GM19452 (cell line): Measurements from ENCODE around the gene MCC.

ENCODE experiments used
- ATAC-seq: cut with Tn5 transposase; IDR thresholded peaks from one replicate; pipeline ENCODE4 v1.9.1; 2021; ENCODE audit not compliant: unreplicated experiment

MCC gene

GRCh38 chr5:113183694-113184093 is 304.6 kb downstream of the MCC start:
- no peak for ATAC-seq

GRCh38 chr5:113182658-113183344 is 305.5 kb downstream of the MCC start:
- ATAC-seq = no peak

- no peak for ATAC-seq
Observed at GRCh38 chr5:113181853-113182490, 306.3 kb downstream of the MCC start.

DNA sequence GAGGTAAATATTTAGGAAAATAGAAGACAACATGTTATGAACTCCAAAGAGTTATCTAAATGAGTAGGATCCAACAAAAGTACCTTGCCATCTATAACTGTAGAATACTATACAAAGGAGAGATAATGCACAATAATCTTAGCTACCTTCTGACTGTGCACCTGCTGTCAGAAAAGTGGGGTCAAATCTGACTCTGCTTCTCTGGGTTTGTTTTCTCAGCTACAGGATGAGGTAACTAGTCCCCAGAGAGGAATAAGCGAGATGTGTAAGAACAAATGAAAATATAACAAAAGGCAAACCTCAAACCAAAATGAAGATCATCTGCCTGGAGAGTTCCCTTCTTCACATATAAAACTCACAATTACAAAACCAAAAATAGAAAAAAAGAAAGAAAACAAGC is 306.8 kb downstream of the MCC start:
- no peak for ATAC-seq

DNA sequence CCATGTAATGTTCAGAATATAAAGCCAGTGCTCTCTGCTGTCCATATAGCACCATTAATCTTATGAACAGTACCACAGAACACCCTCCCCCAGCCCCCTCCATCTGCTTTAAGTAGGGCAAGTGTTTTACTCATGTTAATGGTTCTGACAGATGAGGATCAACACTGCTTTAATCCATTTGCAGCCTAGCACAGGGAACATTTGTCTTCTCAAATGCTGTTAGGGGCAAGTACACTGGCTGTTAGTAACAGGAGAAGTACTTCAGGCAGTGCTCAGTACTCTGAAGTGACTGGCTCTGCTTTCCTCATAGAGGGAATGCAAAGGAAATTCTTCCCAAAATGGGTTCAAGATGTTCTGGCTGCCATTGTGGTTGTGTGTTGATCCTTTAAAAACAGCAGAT is 309.1 kb downstream of the MCC start:
- no peak for ATAC-seq

GRCh38 chr5:113178073-113178779 is 310.0 kb downstream of the MCC start:
- ATAC-seq = no peak

DNA sequence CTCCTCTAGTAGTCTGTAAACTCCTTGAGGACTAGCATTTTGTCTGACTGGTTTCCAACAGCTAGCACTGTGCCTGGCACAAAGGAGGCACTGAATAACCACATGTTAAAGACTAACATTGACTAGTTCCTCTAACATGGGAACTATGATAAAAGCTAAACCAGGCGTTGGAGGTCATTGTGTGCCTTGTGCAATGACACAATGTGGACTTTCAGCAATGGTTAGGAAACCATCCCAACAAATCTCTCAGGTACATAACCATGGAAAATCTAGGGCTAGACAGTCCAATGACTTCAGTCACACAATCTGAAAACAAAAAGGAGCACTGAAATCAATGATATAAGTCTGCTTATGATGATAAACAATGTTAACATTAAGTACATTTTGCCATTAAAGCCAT is 311.0 kb downstream of the MCC start:
- ATAC-seq = no peak

- ATAC-seq = no peak
Observed at GRCh38 chr5:113176734-113177133, 311.5 kb downstream of the MCC start.

DNA sequence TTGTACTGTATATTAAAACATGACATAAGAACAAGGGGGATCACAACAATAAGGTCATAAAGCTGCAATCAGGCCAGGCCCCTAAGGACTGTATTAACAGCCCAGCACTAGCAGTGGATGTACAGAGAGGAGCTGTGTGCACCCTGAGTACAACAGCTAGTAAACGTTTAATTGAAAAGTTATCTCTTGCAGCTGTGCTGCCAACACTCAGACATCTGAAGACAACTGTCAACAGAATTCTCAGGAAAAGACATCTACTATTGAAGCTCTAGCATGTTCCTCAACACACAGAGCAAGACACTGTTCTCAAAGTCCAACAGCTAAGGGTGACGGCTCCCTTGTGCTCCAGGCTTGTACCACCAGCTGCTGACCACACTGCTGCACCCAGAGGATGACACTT is 312.1 kb downstream of the MCC start:
- no peak for ATAC-seq

- peak; percentile 74 for ATAC-seq
Observed at GRCh38 chr5:113172231-113172826, 315.9 kb downstream of the MCC start.

GRCh38 chr5:113171520-113171919 is 316.7 kb downstream of the MCC start:
- no peak for ATAC-seq

- no peak for ATAC-seq
Observed at GRCh38 chr5:113170707-113171106, 317.5 kb downstream of the MCC start.

DNA sequence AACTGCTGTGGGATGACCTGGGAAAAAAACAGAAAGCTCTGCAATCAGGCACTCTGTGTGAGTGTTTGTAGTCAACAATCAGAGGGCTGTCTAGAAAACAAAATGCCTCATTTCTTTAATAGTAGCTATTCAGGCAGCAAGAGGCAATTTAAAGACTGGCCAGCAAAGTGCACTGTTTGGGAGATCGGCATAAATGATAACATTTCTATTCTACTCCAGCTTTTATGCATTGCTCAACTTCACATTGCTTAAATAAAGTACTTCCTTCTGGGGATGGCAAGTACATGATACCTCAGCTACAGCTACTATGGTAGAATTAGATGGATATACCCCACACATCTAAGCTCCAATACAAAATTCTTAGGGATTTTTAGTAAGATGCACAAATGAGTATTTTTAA is 318.5 kb downstream of the MCC start:
- no peak for ATAC-seq

- no peak for ATAC-seq
Observed at GRCh38 chr5:113167985-113168384, 320.3 kb downstream of the MCC start.

GRCh38 chr5:113166852-113167366 is 321.3 kb downstream of the MCC start:
- ATAC-seq = no peak

DNA sequence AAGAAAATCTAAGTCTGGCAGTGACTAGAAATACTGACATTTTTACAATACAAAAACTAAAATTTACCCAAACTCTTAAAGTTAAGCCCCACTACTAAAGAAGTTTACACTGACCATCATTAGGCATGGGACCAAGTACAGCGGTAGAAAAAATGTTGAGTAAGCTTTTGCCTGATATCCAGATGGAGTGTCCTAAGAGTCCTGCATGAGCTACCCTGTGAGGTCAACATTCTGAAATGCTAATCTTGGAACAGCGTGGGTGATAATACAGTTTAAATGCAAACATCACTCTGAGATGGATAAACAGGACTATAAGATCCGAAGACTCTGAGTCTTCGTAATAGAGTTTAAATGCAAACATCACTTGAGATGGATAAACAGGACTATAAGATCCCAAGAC is 322.0 kb downstream of the MCC start:
- ATAC-seq = no peak

- no peak for ATAC-seq
Observed at GRCh38 chr5:113164021-113164420, 324.2 kb downstream of the MCC start.

DNA sequence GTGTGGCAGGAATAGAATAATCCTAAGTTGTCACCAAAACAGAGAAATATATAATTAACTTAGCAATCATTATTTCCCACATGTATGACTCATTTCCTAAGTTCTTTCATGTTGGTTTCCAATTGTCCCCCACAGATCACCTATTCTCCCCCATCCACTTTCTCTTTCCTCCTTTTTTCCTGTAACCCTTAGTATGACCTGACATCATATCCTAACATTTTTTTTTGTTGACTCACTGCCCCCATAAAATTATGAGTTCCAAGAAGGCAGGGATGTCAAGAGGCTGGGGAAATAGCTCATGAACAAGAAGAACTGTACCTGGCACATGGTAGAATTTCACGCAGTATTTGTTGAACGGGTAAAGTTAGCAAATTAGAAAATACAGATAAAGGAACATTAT is 324.9 kb downstream of the MCC start:
- no peak for ATAC-seq

DNA sequence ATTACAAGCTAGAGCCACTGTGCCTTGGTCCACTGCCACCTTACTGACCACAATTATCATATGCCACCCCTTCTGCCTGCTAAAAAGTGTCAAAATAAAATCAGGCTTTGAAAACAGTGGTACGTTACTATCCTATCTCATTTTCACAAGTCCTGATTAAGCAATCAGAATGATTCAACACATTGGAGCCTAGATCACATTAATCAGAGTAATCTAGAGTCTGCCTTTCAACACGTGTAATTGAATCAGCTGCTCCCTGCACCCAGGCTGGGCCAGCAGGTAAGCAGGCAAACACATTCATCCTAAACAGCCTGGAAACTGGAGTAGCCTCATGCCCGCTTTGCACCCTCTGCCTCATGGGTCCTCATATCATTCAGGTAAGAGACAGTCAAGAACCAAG is 325.5 kb downstream of the MCC start:
- ATAC-seq = no peak

DNA sequence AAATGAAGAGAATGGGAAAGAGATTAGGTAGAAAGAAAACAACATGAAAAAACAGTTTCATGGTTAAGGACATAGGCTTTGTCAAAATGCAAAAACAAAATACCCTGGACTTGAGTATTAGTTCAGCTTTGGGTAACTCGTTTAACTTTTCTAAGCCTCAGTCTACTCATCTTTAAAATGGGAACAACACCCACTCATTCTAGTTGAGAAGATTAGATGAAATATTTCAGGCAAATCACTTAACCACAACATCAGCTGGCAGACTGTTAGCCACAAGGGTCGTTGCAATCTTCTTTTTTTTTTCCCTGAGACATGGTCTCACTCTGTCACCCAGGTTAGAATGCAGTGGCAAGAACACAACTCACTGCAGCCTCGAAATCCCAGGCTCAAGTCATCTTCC is 326.0 kb downstream of the MCC start:
- ATAC-seq = no peak

GRCh38 chr5:113161806-113162205 is 326.4 kb downstream of the MCC start:
- ATAC-seq = no peak

DNA sequence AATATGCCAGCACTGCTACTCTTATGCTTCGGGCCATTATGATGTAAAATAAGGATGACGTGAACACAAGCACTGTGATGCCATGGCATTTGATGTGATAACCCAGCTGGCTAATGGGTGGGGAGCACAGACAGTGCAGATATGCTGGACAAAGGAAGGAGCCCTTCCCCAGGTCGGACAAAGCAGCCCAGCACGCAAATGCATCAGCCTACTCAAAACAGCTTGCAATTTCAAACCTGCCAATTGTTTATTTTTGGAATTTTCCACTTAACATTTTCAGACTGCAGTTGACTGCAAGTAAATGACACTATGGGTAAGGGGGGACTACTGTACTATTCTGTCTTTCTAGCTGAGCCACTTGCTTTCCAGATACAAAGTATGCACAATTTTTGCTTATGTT is 330.4 kb downstream of the MCC start:
- ATAC-seq = no peak
